IPS DF 6.9 (cell line): ENCODE results near the gene HHATL.

Source experiments
- DNase-seq: peaks from one replicate; pipeline ENCODE4 v3.0.0-alpha.2; 2013; ENCODE audit warnings: low read depth, low spot score
- H3K27ac ChIP-seq: one replicate; pipeline ENCODE4 v1.5.1; 2013; ENCODE audit warnings: low read length, control low read depth
- H3K27me3 ChIP-seq: 2 replicates; pipeline ENCODE4 v1.6.1; 2013; ENCODE audit warnings: mild to moderate bottlenecking, low read length; ENCODE audit not compliant: control insufficient read depth, insufficient read depth
- H3K36me3 ChIP-seq: 2 replicates; pipeline ENCODE4 v1.6.1; 2013; ENCODE audit warnings: low read length; ENCODE audit not compliant: control insufficient read depth, insufficient read depth
- H3K4me1 ChIP-seq: 2 replicates; pipeline ENCODE4 v1.6.1; 2013; ENCODE audit warnings: low read length; ENCODE audit not compliant: control insufficient read depth, insufficient read depth
- H3K4me3 ChIP-seq: 2 replicates; pipeline ENCODE4 v1.5.1; 2013; ENCODE audit warnings: mild to moderate bottlenecking, low read length
- H3K9me3 ChIP-seq: 2 replicates; pipeline ENCODE4 v1.6.1; 2013; ENCODE audit warnings: low read length, inconsistent platforms; ENCODE audit not compliant: control insufficient read depth, insufficient read depth
- WGBS: extraction: QIAGEN DNeasy Blood & Tissue Kit; methylation state at CpG from one replicate; pipeline ENCODE4 v1.1.7; 2013; ENCODE audit warnings: mixed read lengths, missing lambda C conversion rate; ENCODE audit not compliant: insufficient read length, insufficient coverage; 5-methylcytosine and 5-hydroxymethylcytosine counted together

Gene HHATL

DNA sequence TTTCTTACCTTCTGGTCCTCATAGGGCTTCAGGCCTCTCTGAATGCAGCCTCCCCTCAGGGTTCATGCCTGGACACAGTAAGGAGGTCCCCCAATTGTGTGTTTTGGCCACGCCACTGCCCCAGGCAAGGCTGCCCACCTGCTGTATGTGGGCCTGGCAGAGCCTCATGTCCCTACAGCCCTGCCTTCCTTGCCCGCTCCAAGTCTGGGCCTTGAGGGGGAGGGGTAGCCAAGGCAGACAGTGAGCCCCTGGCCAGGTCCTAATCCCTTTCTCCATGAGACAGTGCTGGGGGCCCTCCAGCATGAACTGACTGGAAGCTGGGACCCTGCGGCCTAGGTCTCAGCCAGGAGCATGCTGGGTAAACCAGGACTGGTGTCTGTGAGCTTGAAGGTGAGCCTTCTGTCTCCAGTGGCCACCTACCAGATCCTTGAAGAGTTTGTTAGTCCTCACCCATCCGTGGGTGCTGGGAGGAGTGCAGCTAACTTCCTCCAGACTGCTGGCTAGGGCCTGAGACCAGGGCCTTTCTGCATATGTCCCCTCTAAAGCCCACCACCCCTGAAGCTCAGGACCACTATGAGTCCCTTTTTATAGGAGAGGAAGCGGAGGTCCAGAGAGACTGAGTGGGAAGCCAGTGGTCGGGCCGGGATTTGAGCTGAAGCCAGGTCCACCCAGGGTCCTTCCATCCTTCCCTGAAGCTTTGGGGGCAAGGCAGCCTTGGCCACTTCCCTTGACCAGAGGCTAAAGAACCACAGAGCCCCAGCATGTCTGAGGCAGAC lies 40.4 kb downstream of the HHATL start:
- Histone ChIP-seq H3K9me3 (no peaks in the 10 kb centered on the region), H3K36me3 (peaks cover 4% of the 10 kb centered on the region; the same call in 1 of the 2 replicates), H3K27me3 (no peaks in the 10 kb centered on the region), H3K27ac (no peak overlapping the region), H3K4me1 (no peaks in the 10 kb centered on the region; the same call in 1 of the 2 replicates), H3K4me3 (no peak overlapping the region)
- WGBS = no CpG with 5 or more reads among the region's 7 CpGs
- DNase-seq = no peak

GRCh38 chr3:42661593-42662022 lies 41.0 kb downstream of the HHATL start:
- no peak overlapping the region for H3K27ac ChIP-seq
- peaks cover 4% of the 10 kb centered on the region; the same call in 1 of the 2 replicates for H3K36me3 ChIP-seq
- H3K4me1 ChIP-seq = no peaks in the 10 kb centered on the region; the same call in 1 of the 2 replicates
- H3K9me3 ChIP-seq = no peaks in the 10 kb centered on the region
- WGBS = no CpG with 5 or more reads among the region's 5 CpGs
- no peak overlapping the region for H3K4me3 ChIP-seq
- no peaks in the 10 kb centered on the region for H3K27me3 ChIP-seq
- no peak for DNase-seq

- WGBS = no CpG with 5 or more reads among the region's 4 CpGs
- no peak overlapping the region for H3K27ac ChIP-seq
- no peak for DNase-seq
Observed at GRCh38 chr3:42660898-42661297, 41.7 kb downstream of the HHATL start.

DNA sequence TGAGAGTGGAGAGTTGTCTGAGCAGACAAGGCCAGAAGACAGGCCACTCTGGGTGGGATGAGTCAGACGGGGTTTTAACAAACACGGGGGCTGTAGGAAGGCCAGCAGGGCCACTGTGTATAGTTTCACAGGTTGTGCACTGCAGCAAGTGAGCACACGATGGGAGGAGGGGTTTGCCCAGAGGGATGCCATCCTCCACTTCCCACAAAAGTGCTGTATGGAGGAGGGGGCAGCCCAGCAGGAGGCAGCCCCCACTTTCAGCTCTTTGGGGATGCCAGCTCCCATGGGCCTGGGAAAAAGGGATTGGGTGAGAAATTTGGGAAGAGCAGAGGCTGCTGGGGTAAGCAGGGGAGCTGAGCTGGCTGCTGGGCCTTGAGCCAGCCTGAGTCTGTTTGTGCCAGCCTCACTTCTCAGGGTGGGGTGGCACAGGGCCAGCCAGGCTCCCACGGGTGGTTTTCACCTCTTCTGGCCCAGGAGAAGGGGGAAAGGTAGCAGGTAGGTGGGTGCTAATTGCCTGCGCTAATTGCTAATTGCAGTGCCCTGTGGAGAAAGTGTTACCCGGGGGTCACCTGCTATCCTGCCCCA lies 42.4 kb downstream of the HHATL start:
- no peaks in the 10 kb centered on the region for H3K9me3 ChIP-seq
- no peaks in the 10 kb centered on the region for H3K27me3 ChIP-seq
- peaks cover 4% of the 10 kb centered on the region; the same call in 1 of the 2 replicates for H3K36me3 ChIP-seq
- WGBS = no CpG with 5 or more reads among the region's 6 CpGs
- peaks cover 3% of the 10 kb centered on the region for H3K4me1 ChIP-seq
- no peak overlapping the region for H3K4me3 ChIP-seq
- no peak overlapping the region for H3K27ac ChIP-seq
- DNase-seq = no peak

More at GRCh38 chr3:42660898-42661297, 41.7 kb downstream of the HHATL start:
- no peaks in the 10 kb centered on the region; the same call in 1 of the 2 replicates for H3K4me1 ChIP-seq
- H3K36me3 ChIP-seq = peaks cover 4% of the 10 kb centered on the region; the same call in 1 of the 2 replicates
- no peaks in the 10 kb centered on the region for H3K9me3 ChIP-seq
- H3K27me3 ChIP-seq = no peaks in the 10 kb centered on the region
- H3K4me3 ChIP-seq = no peak overlapping the region

- Histone ChIP-seq H3K36me3 (peaks cover 4% of the 10 kb centered on the region; the same call in 1 of the 2 replicates), H3K9me3 (no peaks in the 10 kb centered on the region), H3K27me3 (no peaks in the 10 kb centered on the region), H3K4me3 (no peak overlapping the region), H3K27ac (no peak overlapping the region), H3K4me1 (peaks cover 5% of the 10 kb centered on the region)
- WGBS = no CpG with 5 or more reads among the region's 25 CpGs
- DNase-seq = no peak
Observed at GRCh38 chr3:42659451-42660130, 43.0 kb downstream of the HHATL start.

DNA sequence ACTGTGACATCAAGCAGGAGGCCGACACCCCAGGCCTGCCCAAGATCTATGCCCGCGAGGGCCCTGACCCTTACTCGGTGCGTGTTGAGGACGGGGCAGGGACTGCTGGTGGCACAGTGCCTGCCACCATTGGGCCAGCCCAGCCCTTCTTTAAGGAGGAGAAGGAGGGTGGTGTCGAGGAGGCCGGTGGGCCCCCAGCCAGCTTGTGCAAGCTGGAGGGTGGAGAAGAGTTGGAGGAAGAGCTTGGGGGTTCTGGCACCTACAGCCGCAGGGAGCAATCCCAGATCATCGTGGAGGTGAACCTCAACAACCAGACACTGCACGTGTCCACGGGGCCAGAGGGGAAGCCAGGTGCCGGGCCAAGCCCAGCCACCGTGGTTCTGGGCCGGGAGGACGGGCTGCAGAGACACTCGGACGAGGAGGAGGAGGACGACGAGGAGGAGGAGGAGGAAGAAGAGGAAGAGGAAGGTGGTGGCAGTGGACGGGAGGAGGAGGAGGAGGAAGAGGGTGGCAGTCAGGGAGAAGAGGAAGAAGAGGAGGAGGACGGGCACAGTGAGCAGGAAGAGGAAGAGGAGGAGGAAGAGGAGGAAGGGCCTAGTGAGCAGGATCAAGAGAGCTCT lies 43.7 kb downstream of the HHATL start:
- DNase-seq = no peak
- no peak overlapping the region for H3K4me3 ChIP-seq
- no CpG with 5 or more reads among the region's 22 CpGs for WGBS
- no peaks in the 10 kb centered on the region for H3K27me3 ChIP-seq
- peaks cover 4% of the 10 kb centered on the region; the same call in 1 of the 2 replicates for H3K36me3 ChIP-seq
- peaks cover 5% of the 10 kb centered on the region for H3K4me1 ChIP-seq
- no peak overlapping the region for H3K27ac ChIP-seq
- H3K9me3 ChIP-seq = no peaks in the 10 kb centered on the region

DNA sequence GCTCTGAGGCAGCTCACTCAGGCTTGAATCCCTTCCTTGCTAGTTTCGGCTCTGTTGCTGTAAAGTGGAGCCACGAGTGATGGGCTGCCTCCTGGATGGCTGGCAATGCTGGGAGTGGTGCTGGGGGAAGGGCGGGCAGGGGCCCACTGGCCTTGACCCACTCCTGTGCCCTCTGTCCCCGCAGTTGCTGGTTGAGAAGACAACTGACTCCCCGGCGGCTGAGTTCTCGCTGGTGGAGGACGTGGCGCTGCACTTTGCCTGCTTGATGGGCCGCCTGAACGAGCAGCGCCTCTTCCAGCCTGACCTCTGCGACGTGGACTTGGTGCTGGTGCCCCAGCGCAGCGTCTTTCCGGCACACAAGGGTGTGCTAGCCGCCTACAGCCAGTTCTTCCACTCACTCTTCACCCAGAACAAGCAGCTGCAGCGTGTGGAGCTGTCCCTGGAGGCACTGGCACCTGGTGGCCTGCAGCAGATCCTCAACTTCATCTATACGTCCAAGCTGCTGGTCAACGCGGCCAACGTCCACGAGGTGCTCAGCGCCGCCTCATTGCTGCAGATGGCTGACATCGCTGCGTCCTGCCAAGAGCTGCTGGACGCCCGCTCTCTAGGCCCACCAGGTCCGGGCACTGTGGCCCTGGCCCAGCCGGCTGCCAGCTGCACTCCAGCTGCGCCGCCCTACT lies 44.4 kb downstream of the HHATL start:
- no CpG with 5 or more reads among the region's 34 CpGs for WGBS
- Histone ChIP-seq H3K4me3 (no peak overlapping the region), H3K36me3 (0 out of 2 replicates have a peak, but pooled peaks cover 4% of the 10 kb centered on the region), H3K9me3 (no peaks in the 10 kb centered on the region), H3K27ac (no peak overlapping the region), H3K27me3 (no peaks in the 10 kb centered on the region), H3K4me1 (peaks cover 7% of the 10 kb centered on the region)
- no peak for DNase-seq

DNA sequence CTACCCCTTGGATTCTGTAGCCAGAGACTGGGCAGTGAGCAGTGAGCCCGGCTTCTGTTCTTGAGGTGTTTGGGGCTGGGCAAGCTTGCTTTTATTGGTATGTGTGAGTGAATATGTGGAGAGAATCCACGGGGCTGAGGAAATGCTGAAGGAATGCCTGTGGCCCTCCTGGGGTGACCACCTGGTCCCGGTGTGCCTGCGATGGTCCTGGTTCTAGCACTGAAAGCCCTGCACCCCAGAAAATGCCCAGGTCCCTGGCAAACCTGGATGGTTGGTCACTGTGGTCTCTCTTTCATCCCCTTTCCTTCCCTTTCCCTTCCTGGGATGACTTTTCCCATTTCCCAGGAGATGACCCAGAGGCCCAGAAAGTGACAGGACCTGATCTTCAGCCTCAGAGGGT lies 44.9 kb downstream of the HHATL start:
- Histone ChIP-seq H3K4me3 (no peak overlapping the region), H3K27ac (no peak overlapping the region)
- no CpG with 5 or more reads among the region's 4 CpGs for WGBS

DNA sequence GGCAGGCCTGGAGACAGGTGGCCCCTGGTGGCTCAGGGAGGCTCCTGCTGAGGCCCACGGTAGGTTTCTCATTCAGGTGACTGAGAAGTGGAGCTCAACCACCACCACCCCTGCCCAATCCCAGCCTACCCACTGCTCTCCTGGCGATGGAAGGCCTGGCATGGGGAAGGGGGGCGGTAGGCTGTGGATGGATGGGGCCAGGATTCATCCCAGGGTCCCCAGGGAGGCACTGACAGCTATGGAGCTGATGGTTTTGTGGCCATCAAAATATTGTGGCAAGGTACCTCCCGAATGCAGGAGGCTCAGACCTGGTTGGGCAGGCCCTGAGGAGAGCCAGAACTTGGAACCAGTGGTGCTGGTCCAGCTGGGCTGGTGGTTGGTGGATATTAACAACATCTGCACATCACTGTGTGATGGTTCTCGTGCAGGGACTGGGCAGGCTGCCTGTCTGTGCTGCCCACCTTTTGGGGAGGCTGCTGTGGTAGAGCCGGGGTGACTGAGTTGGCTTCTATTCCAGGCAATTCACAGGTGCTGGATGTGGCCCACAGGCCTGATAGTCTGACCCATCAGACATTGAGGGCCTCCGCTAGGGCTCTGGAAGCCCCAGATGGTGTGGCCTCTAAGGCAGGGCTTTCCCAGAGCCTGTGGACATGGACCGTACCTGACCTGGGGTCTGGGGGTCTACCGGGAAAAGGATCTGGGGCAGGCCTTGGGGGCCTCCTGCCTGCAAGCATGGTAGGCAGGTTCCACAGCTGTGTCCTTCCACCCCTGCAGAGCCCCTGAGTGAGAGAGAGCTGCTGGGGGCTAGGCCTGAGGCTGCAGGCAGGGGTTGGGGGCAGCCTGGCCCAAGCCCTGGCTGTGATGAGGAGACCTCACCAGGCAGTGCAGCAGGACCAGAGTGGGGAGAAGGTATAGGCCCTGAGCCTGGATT lies 45.7 kb downstream of the HHATL start:
- DNase-seq = no peak
- Histone ChIP-seq H3K36me3 (0 out of 2 replicates have a peak, but pooled peaks cover 4% of the 10 kb centered on the region), H3K27ac (no peak overlapping the region), H3K9me3 (no peaks in the 10 kb centered on the region), H3K4me1 (peaks cover 9% of the 10 kb centered on the region), H3K27me3 (no peaks in the 10 kb centered on the region), H3K4me3 (no peak overlapping the region)
- no CpG with 5 or more reads among the region's 9 CpGs for WGBS

More for the DNA sequence above, 44.9 kb downstream of the HHATL start:
- Histone ChIP-seq H3K9me3 (no peaks in the 10 kb centered on the region), H3K4me1 (peaks cover 9% of the 10 kb centered on the region), H3K27me3 (no peaks in the 10 kb centered on the region), H3K36me3 (0 out of 2 replicates have a peak, but pooled peaks cover 4% of the 10 kb centered on the region)
- no peak for DNase-seq
